Suprapubic skin (tissue), 4 donors: ENCODE results near the gene NUTM2F. TPM values are rescaled to one million over a fixed set of nuclear protein-coding genes. Genes with fewer than 3 reads are reported as not detected.

ENCODE experiments used
- DNase-seq, 2 donors: peaks; one replicate each; pipeline ENCODE4 v3.0.0-alpha.2; 2019; ENCODE audit warnings: low spot score in 2 of 2
- H3K27ac ChIP-seq: fragments of 200-600 bp; sonication (generic); one replicate; pipeline ENCODE4 v1.5.1; 2019
- H3K27me3 ChIP-seq: fragments of 200-600 bp; sonication (generic); one replicate; pipeline ENCODE4 v1.5.1; 2019
- H3K36me3 ChIP-seq: fragments of 200-600 bp; sonication (generic); one replicate; pipeline ENCODE4 v1.5.1; 2019
- H3K4me1 ChIP-seq: fragments of 200-600 bp; sonication (generic); one replicate; pipeline ENCODE4 v1.5.1; 2019
- H3K4me3 ChIP-seq: fragments of 200-600 bp; sonication (generic); one replicate; pipeline ENCODE4 v1.5.1; 2019; ENCODE audit warnings: mild to moderate bottlenecking
- H3K9me3 ChIP-seq: fragments of 200-600 bp; sonication (generic); one replicate; pipeline ENCODE4 v1.5.1; 2019
- CTCF ChIP-seq, 2 donors: fragments of 200-600 bp in 1 of 2; fragments of 450-650 bp in 1 of 2; sonication (generic) in 1 of 2; IDR thresholded peaks; one replicate each; pipeline ENCODE4 v1.5.1; 2016 to 2019; ENCODE audit warnings: antibody characterized with exemption in 2 of 2, mild to moderate bottlenecking in 1 of 2, moderate library complexity in 1 of 2
- EP300 ChIP-seq: sonication (generic); formaldehyde crosslinking; IDR thresholded peaks from one replicate; pipeline ENCODE4 v1.6.1; 2017; ENCODE audit warnings: antibody characterized with exemption
- POLR2A ChIP-seq, 2 donors: fragments of 450-650 bp; IDR thresholded peaks; one replicate each; pipeline ENCODE4 v1.6.1; 2017; ENCODE audit warnings: antibody characterized with exemption in 2 of 2, mild to moderate bottlenecking in 2 of 2, moderate library complexity in 2 of 2
- POLR2AphosphoS5 ChIP-seq, 3 donors: sonication (generic); formaldehyde crosslinking; IDR thresholded peaks; one replicate each; pipeline ENCODE4 v1.6.1; 2017; ENCODE audit warnings: antibody characterized with exemption in 3 of 3
- WGBS: methylation state at CpG from one replicate; pipeline ENCODE4 v1.1.5; 2018; 5-methylcytosine and 5-hydroxymethylcytosine counted together
- total RNA-seq, 4 donors: library from RNA; depleted of rRNA; stranded (reverse); fragments of >200 nt; gene quantifications; one replicate each; pipeline ENCODE4 v1.1.0, GENCODE V29; 2016

NUTM2F gene
- total RNA-seq, 4 donors from 2014 or later = 0.24 TPM; not detected in 3

- Histone ChIP-seq H3K36me3 (peaks cover 4% of the 10 kb centered on the region), H3K4me3 (no peak overlapping the region), H3K4me1 (no peaks in the 10 kb centered on the region), H3K27me3 (no peaks in the 10 kb centered on the region), H3K9me3 (no peaks in the 10 kb centered on the region), H3K27ac (no peak overlapping the region)
- DNase-seq = no peak
- WGBS = 68% methylated on average over 4 of the region's 4 CpGs
- TF ChIP-seq POLR2A (IDR thresholded peaks at IDR 0.05) (no peak), CTCF (IDR thresholded peaks at IDR 0.05) (no peak), EP300 (no peak), POLR2AphosphoS5 (IDR thresholded peaks at IDR 0.05) (no peak)
Observed at GRCh38 chr9:94302426-94302825, 26.0 kb downstream of the NUTM2F start.

DNA sequence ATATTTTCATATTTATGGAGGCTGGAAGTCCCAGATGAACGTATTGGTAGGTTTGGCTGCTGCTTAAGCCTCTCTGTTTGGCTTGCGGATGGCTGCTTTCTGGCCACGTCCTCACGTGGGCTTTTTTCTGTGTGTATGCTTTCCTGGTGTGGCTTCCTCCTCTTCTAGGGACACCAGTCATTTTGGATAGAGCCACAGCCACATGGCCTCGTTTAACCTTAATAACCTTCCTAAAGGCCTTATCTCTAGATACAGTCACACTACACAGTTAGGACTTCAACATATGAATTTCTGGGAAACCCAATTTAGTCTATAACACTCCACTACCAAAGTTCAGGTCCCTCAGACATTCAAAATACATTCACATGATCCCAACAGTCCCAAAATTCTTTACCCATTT is 26.9 kb downstream of the NUTM2F start:
- H3K4me3 ChIP-seq = no peak overlapping the region
- no peak overlapping the region for H3K27ac ChIP-seq
- DNase-seq = no peak
- no peak for TF ChIP-seq POLR2AphosphoS5 (IDR thresholded peaks at IDR 0.05)
- no peak for TF ChIP-seq CTCF (IDR thresholded peaks at IDR 0.05)
- no peak for TF ChIP-seq EP300
- TF ChIP-seq POLR2A (IDR thresholded peaks at IDR 0.05) = no peak
- H3K9me3 ChIP-seq = no peaks in the 10 kb centered on the region
- no peaks in the 10 kb centered on the region for H3K4me1 ChIP-seq
- 87% methylated on average over 5 of the region's 5 CpGs for whole genome bisulfite sequencing
- H3K27me3 ChIP-seq = no peaks in the 10 kb centered on the region
- H3K36me3 ChIP-seq = peaks cover 4% of the 10 kb centered on the region

GRCh38 chr9:94300470-94301301 is 27.8 kb downstream of the NUTM2F start:
- Histone ChIP-seq H3K4me3 (no peak overlapping the region), H3K27ac (no peak overlapping the region), H3K36me3 (peaks cover 4% of the 10 kb centered on the region), H3K9me3 (no peaks in the 10 kb centered on the region), H3K4me1 (no peaks in the 10 kb centered on the region), H3K27me3 (no peaks in the 10 kb centered on the region)
- TF ChIP-seq POLR2AphosphoS5 (IDR thresholded peaks at IDR 0.05) = no peak
- no peak for TF ChIP-seq POLR2A (IDR thresholded peaks at IDR 0.05)
- no peak for TF ChIP-seq CTCF (IDR thresholded peaks at IDR 0.05)
- TF ChIP-seq EP300 = no peak
- DNase-seq = no peak
- 90% methylated on average over 17 of the region's 20 CpGs for WGBS

DNA sequence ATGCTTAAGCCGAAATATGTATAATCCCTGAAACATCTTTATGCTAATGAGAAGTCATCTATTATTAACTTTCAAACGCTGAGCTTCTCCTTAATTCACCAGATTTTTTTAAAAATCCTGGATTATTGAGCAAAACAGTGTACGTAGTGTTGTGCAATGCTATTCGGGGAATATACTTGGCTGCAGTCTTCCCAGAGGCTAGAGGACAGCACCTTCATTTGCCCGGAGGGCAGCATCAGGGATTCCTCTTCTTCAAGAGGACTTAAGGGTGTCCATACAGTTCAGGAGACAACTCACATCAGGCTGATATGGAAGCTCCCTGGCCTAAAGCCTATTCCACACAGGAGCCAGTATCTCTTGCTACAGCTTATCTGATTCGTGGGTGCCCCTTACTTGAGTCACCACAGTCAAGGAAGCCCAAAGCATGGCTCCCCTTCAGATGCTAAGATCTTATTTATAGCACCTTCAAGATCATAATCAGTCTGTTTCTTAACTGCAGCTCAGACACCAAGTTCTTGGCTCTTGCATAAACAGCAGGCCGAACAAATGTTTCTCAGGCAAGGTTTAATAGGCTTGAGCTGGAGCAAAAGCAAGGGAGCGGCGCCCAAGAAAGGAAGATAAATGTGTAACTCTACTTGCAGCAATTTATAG is 29.4 kb downstream of the NUTM2F start:
- no peak for DNase-seq
- no peak overlapping the region for H3K27ac ChIP-seq

GRCh38 chr9:94289691-94290090 is 38.8 kb downstream of the NUTM2F start:
- 98% methylated on average over 2 of the region's 2 CpGs for WGBS
- DNase-seq = no peak
- Histone ChIP-seq H3K9me3 (no peaks in the 10 kb centered on the region), H3K4me3 (no peak overlapping the region), H3K36me3 (peaks cover 19% of the 10 kb centered on the region), H3K27ac (no peak overlapping the region), H3K27me3 (no peaks in the 10 kb centered on the region), H3K4me1 (no peaks in the 10 kb centered on the region)
- no peak for TF ChIP-seq POLR2AphosphoS5 (IDR thresholded peaks at IDR 0.05)
- no peak for TF ChIP-seq POLR2A (IDR thresholded peaks at IDR 0.05)
- no peak for TF ChIP-seq EP300
- no peak for TF ChIP-seq CTCF (IDR thresholded peaks at IDR 0.05)

More for the DNA sequence above, 29.4 kb downstream of the NUTM2F start:
- H3K4me1 ChIP-seq = no peaks in the 10 kb centered on the region
- TF ChIP-seq EP300 = no peak
- H3K9me3 ChIP-seq = no peaks in the 10 kb centered on the region
- no peak overlapping the region for H3K4me3 ChIP-seq
- H3K27me3 ChIP-seq = no peaks in the 10 kb centered on the region
- 83% methylated on average over 9 of the region's 9 CpGs for WGBS
- peaks cover 7% of the 10 kb centered on the region for H3K36me3 ChIP-seq
